ENCODE data around the gene OCRL. TPM values are rescaled to one million over a fixed set of nuclear protein-coding genes. Genes with fewer than 3 reads are reported as not detected.

OCRL gene
- polyA plus RNA-seq, 1 of the 3 experiments (the other 2 are of a cell fraction) = 18.6 TPM

- TF ChIP-seq IRF3 (IDR thresholded peaks at IDR 0.05; ENCODE audit: low read depth, low read length) (no peak), GATA2 (CRISPR knock-in tag; IDR thresholded peaks at IDR 0.05) (peak; percentile 62), EP300 (IDR thresholded peaks at IDR 0.05; ENCODE audit: borderline replicate concordance in 1 of 2, low read depth in 1 of 2, low read length in 1 of 2) (no peak), FOSL2 (IDR thresholded peaks at IDR 0.05; ENCODE audit: borderline replicate concordance, low read depth) (peak; percentile 26; the same call in 1 of the 2 replicates), POLR2AphosphoS5 (IDR thresholded peaks at IDR 0.05; ENCODE audit: low read depth, low read length) (no peak)
- POLR2A ChIA-PET = no interaction called here
- H3K27ac ChIP-seq (ENCODE audit: low read depth in 2 of 2, low read length in 1 of 2) = peak overlapping the region; percentile 25 to 83
- H3F3A ChIP-seq (replicated peaks; ENCODE audit: insufficient read depth) = peaks cover 4% of the 10 kb centered on the region
- no peak overlapping the region for H3K4me3 ChIP-seq (ENCODE audit: low read depth in 2 of 2, low read length in 1 of 2)
- no peaks in the 10 kb centered on the region for H3K79me2 ChIP-seq (ENCODE audit: insufficient read depth)
- H3K4me1 ChIP-seq (ENCODE audit: control insufficient read depth in 1 of 2, insufficient read depth in 2 of 2, low read depth in 1 of 2, low read length in 1 of 2) = peaks cover 6 to 19% of the 10 kb centered on the region in 2 experiments; a peak in 3 of 4 replicates
- DNase-seq = peak; percentile 58
- no peaks in the 10 kb centered on the region for H3K9me3 ChIP-seq
- peak overlapping the region; percentile 32; the same call in 1 of the 2 replicates for H3K9ac ChIP-seq
- WGBS (ENCODE audit: low lambda C conversion rate) = 44% methylated on average over 5 of the region's 5 CpGs
- CTCF ChIA-PET = no interaction called here
- H4K20me1 ChIP-seq (ENCODE audit: insufficient read depth) = no peaks in the 10 kb centered on the region
- no peaks in the 10 kb centered on the region for H3K27me3 ChIP-seq (ENCODE audit: insufficient read depth)
- peaks cover 36 to 57% of the 10 kb centered on the region in 2 experiments for H3K36me3 ChIP-seq (replicated peaks in 1 of 2; ENCODE audit: control insufficient read depth in 1 of 2, insufficient read depth in 2 of 2, low read length in 1 of 2)
- peak overlapping the region; percentile 38; the same call in 1 of the 2 replicates for H3K4me2 ChIP-seq
- no peaks in the 10 kb centered on the region for H3K9me2 ChIP-seq
- H2AFZ ChIP-seq (ENCODE audit: low read depth) = no peak overlapping the region
Measured at GRCh38 chrX:129577473-129577872, 37.4 kb downstream of the OCRL start.

- peaks cover 40 to 56% of the 10 kb centered on the region in 2 experiments for H3K36me3 ChIP-seq (replicated peaks in 1 of 2; ENCODE audit: control insufficient read depth in 1 of 2, insufficient read depth in 2 of 2, low read length in 1 of 2)
- WGBS (ENCODE audit: low lambda C conversion rate) = 96% methylated on average over 1 of the region's 1 CpG
- CTCF ChIA-PET = no interaction called here
- no peaks in the 10 kb centered on the region for H3K9me3 ChIP-seq
- peaks cover 4% of the 10 kb centered on the region for H3F3A ChIP-seq (replicated peaks; ENCODE audit: insufficient read depth)
- H3K9me2 ChIP-seq = no peaks in the 10 kb centered on the region
- H2AFZ ChIP-seq (ENCODE audit: low read depth) = no peak overlapping the region
- H3K79me2 ChIP-seq (ENCODE audit: insufficient read depth) = no peaks in the 10 kb centered on the region
- no peaks in the 10 kb centered on the region for H3K27me3 ChIP-seq (ENCODE audit: insufficient read depth)
- peaks cover 6 to 19% of the 10 kb centered on the region in 2 experiments; a peak in 3 of 4 replicates for H3K4me1 ChIP-seq (ENCODE audit: control insufficient read depth in 1 of 2, insufficient read depth in 2 of 2, low read depth in 1 of 2, low read length in 1 of 2)
- no peak for DNase-seq
- no peaks in the 10 kb centered on the region for H4K20me1 ChIP-seq (ENCODE audit: insufficient read depth)
- no peak overlapping the region for H3K4me3 ChIP-seq (ENCODE audit: low read depth in 2 of 2, low read length in 1 of 2)
- peak overlapping the region; percentile 38; the same call in 1 of the 2 replicates for H3K4me2 ChIP-seq
- TF ChIP-seq NFIC (IDR thresholded peaks at IDR 0.05; ENCODE audit: borderline replicate concordance) (no peak), CTCF (IDR thresholded peaks at IDR 0.05) (no peak), FOXJ3 (CRISPR knock-in tag; IDR thresholded peaks at IDR 0.05) (no peak), ELF1 (IDR thresholded peaks at IDR 0.05) (no peak), MXI1 (IDR thresholded peaks at IDR 0.05; ENCODE audit: low read depth, low read length) (no peak), RCOR1 (IDR thresholded peaks at IDR 0.05; ENCODE audit: low read length) (no peak), CHD2 (IDR thresholded peaks at IDR 0.05; ENCODE audit: low read length, partially characterized antibody) (no peak), FOXM1 (IDR thresholded peaks at IDR 0.05; ENCODE audit: low read depth) (no peak), USF2 (IDR thresholded peaks at IDR 0.05; ENCODE audit: borderline replicate concordance, low read depth, low read length) (no peak), POLR2AphosphoS5 (IDR thresholded peaks at IDR 0.05; ENCODE audit: low read depth, low read length) (no peak), MEF2A (IDR thresholded peaks at IDR 0.05; ENCODE audit: borderline replicate concordance, low read depth) (no peak)
- peak overlapping the region in 1 of 2 experiments; percentile 83; a peak in 3 of 4 replicates for H3K27ac ChIP-seq (ENCODE audit: low read depth in 2 of 2, low read length in 1 of 2)
- POLR2A ChIA-PET = no interaction called here
- H3K9ac ChIP-seq = peak overlapping the region; percentile 32; the same call in 1 of the 2 replicates
Measured at GRCh38 chrX:129577877-129578276, 37.8 kb downstream of the OCRL start.

All from SK-N-SH (cell line).